HepG2 (cell line): ENCODE measurements around the gene ZFR2. TPM values are rescaled to one million over a fixed set of nuclear protein-coding genes. Genes with fewer than 3 reads are reported as not detected.

Experiments
- GLI4 ChIP-seq: sonication (generic); formaldehyde crosslinking; IDR thresholded peaks from 2 replicates; pipeline ENCODE4 v1.5.1; 2020; ENCODE audit warnings: missing genetic modification reagents, mild to moderate bottlenecking, moderate library complexity, borderline replicate concordance
- HNRNPUL1 ChIP-seq: fragments of 200-400 bp; formaldehyde crosslinking; IDR thresholded peaks from 2 replicates; pipeline ENCODE4 v1.6.1; 2017; ENCODE audit warnings: low read depth, mild to moderate bottlenecking, low read length, moderate library complexity
- NCOR1 ChIP-seq: fragments of 200-600 bp; sonication (generic); IDR thresholded peaks from 2 replicates; pipeline ENCODE4 v1.7.0; 2017; ENCODE audit warnings: antibody characterized with exemption, low read length, borderline replicate concordance
- PAXIP1 ChIP-seq: sonication (generic); formaldehyde crosslinking; conservative IDR thresholded peaks from 2 replicates; pipeline ENCODE4 v1.4.0; 2020; ENCODE audit warnings: mild to moderate bottlenecking, missing genetic modification reagents, moderate library complexity
- ZBTB43 ChIP-seq: sonication (generic); formaldehyde crosslinking; conservative IDR thresholded peaks from 2 replicates; pipeline ENCODE4 v1.4.0; 2020; ENCODE audit warnings: missing genetic modification reagents
- ZFAT ChIP-seq: sonication (generic); formaldehyde crosslinking; conservative IDR thresholded peaks from 2 replicates; pipeline ENCODE4 v1.8.1; 2023; ENCODE audit warnings: missing genetic modification reagents, inconsistent platforms
- ZFP41 ChIP-seq: sonication (generic); formaldehyde crosslinking; IDR thresholded peaks from 2 replicates; pipeline ENCODE4 v1.4.0; 2020; ENCODE audit warnings: mild to moderate bottlenecking, missing genetic modification reagents, borderline replicate concordance
- ZNF101 ChIP-seq: sonication (generic); formaldehyde crosslinking; IDR thresholded peaks from 2 replicates; pipeline ENCODE4 v1.4.0; 2020; ENCODE audit warnings: mild to moderate bottlenecking, low read depth, missing genetic modification reagents, borderline replicate concordance
- ZNF33B ChIP-seq: sonication (generic); formaldehyde crosslinking; IDR thresholded peaks from 2 replicates; pipeline ENCODE4 v1.5.1; 2020; ENCODE audit warnings: mild to moderate bottlenecking, missing genetic modification reagents
- ZNF710 ChIP-seq: sonication (generic); formaldehyde crosslinking; IDR thresholded peaks from 2 replicates; pipeline ENCODE4 v1.5.0; 2020; ENCODE audit warnings: mild to moderate bottlenecking, missing genetic modification reagents, borderline replicate concordance
- ZNF749 ChIP-seq: sonication (generic); formaldehyde crosslinking; IDR thresholded peaks from 2 replicates; pipeline ENCODE4 v1.8.0; 2022; ENCODE audit warnings: mild to moderate bottlenecking, missing genetic modification reagents, moderate library complexity, borderline replicate concordance
- ZNF780A ChIP-seq: sonication (generic); formaldehyde crosslinking; IDR thresholded peaks from 2 replicates; pipeline ENCODE4 v1.8.0; 2022; ENCODE audit warnings: mild to moderate bottlenecking, missing genetic modification reagents, moderate library complexity
- ZNF850 ChIP-seq: sonication (generic); formaldehyde crosslinking; conservative IDR thresholded peaks from 2 replicates; pipeline ENCODE4 v1.9.0; 2021; ENCODE audit warnings: mild to moderate bottlenecking, missing genetic modification reagents
- ZSCAN31 ChIP-seq: sonication (generic); formaldehyde crosslinking; IDR thresholded peaks from 2 replicates; pipeline ENCODE4 v1.5.0; 2020; ENCODE audit warnings: low read depth, mild to moderate bottlenecking, missing genetic modification reagents
- polyA plus RNA-seq, 8 experiments: library from polyadenylated mRNA; depleted of rRNA in 3 of 8; stranded (reverse) in 7 of 8; unstranded in 1 of 8; fragments of >200 nt; fragmentation: Illumina TruSeq in 4 of 8; extraction: Trizol in 4 of 8; gene quantifications; 2 replicates each; pipeline versions ENCODE4 v1.2.1 to v1.2.3, GENCODE V29; 2011 to 2016; ENCODE audit warnings: low read depth in 4 of 8, missing spikeins in 1 of 8, mixed read lengths in 1 of 8; ENCODE audit not compliant: insufficient read depth in 1 of 8
- total RNA-seq, 5 experiments: library from RNA; depleted of rRNA; stranded (reverse); fragments of >200 nt; fragmentation: Illumina TruSeq; extraction: Trizol; gene quantifications; 2 replicates each; pipeline ENCODE4 v1.2.3, GENCODE V29; 2016; ENCODE audit warnings: low read depth in 1 of 5
- TF ChIP-seq, protein P1 (sequence below): sonication (generic); formaldehyde crosslinking; IDR thresholded peaks from 2 replicates; pipeline ENCODE4 v1.4.0; 2020; ENCODE audit warnings: missing genetic modification reagents

ZFR2 gene
- total and polyA plus RNA-seq, 2 of the 13 experiments (the other 11 are each of a cell fraction or from before 2014, with no cell fraction given): 0.37 to 0.69 TPM

DNA sequence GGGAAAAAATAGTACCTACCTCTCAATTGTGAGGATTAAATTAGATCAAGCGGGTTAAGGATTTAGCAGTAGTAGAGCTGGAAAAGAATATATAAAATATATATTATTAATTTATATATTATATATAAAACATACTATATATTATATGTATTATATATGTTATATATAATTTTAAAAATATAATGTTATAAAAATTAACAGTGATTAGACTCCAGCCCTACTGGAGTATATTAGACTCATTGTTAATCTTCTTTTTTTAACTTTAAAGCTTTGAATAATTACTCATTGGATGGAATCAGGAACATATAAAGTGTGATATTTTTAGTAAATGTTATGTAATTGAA, 106.7 kb downstream of the ZFR2 start (continued):
- TF ChIP-seq NCOR1 (no peak), ZFP41 (no peak), HNRNPUL1 (no peak), ZNF710 (CRISPR knock-in tag) (no peak), GLI4 (CRISPR knock-in tag) (no peak), ZNF33B (no peak), ZNF101 (CRISPR knock-in tag) (no peak), ZNF850 (CRISPR knock-in tag) (no peak), PAXIP1 (CRISPR knock-in tag) (no peak), ZNF780A (CRISPR knock-in tag) (no peak), ZFAT (no peak), ZSCAN31 (no peak), ZNF749 (CRISPR knock-in tag) (0 out of 2 replicates have a peak, but pooled peaks have one; percentile 41), ZBTB43 (CRISPR knock-in tag) (no peak)
- TF ChIP-seq, protein P1, sequence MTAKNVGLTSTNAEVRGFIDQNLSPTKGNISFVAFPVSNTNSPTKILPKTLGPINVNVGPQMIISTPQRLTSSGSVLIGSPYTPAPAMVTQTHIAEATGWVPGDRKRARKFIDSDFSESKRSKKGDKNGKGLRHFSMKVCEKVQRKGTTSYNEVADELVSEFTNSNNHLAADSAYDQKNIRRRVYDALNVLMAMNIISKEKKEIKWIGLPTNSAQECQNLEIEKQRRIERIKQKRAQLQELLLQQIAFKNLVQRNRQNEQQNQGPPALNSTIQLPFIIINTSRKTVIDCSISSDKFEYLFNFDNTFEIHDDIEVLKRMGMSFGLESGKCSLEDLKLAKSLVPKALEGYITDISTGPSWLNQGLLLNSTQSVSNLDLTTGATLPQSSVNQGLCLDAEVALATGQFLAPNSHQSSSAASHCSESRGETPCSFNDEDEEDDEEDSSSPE: no peak
